Globus pallidus (tissue), 1 donor: ENCODE results near the gene DUSP19.
A peak's percentile ranks its signal among the peaks of the same experiment; 100 is the strongest.

Experiments
- DNase-seq: peaks from one replicate; pipeline ENCODE4 v3.0.0-alpha.2; 2015; ENCODE audit warnings: low spot score

Gene DUSP19

DNA sequence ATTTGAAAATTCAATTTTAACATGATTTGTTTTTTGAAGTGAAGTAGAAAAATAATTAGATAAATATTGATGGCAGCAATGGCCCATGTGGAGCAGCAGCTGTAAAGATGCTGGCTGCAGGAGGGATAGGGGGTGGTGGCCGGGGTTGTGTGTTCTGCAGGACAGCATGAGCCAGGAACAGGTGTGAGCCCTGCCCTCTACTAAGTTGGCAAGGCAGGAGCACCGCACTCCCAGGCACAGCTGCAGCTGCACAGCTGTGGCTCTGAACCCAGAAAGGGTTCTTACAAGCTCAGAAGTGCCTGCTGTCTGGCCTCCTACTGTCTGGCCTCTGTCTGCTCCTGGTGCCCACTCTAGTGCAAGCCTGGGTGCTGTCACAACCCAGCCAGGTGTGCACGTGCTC lies 10.0 kb upstream of the DUSP19 start:
- DNase-seq, result no peak

DNA sequence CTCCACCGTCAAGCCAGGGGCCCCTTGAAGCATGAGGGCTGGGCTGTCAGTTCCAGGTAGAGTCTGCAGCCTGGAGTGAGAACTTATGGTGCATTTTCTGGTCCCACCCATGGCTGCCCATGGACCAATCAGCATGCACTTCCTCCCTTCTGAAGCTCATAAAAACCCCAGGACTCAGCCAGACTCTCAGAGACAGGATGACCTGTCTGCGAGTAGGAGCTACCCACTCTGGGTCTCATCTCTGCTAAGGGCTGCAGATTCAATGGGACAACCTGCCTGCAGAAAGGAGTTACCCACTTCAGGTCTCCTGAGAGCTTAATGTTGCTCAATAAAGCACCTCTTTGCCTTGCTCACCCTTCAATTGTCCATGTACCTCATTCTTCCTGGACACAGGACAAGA lies 9.4 kb upstream of the DUSP19 start:
- DNase-seq, result no peak

GRCh38 chr2:183070942-183071844 lies 7.4 kb upstream of the DUSP19 start:
- no peak for DNase-seq

GRCh38 chr2:183072177-183072576 lies 6.4 kb upstream of the DUSP19 start:
- DNase-seq, result no peak

DNA sequence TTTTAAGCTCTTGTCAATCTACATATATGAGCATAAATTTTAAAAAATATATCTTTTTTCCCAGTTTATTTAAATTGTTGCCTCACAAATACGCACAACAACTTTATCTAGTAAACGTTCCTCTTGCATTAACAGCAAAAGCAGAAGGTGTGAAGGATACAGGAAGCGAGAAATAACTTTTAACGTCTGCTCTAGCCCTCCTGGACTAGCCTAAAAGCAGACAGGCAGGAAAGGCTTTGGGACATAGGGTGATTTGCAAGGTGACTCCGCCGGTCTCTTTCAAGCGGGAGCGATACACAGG lies 434 bp upstream of the DUSP19 start:
- no peak for DNase-seq

DNA sequence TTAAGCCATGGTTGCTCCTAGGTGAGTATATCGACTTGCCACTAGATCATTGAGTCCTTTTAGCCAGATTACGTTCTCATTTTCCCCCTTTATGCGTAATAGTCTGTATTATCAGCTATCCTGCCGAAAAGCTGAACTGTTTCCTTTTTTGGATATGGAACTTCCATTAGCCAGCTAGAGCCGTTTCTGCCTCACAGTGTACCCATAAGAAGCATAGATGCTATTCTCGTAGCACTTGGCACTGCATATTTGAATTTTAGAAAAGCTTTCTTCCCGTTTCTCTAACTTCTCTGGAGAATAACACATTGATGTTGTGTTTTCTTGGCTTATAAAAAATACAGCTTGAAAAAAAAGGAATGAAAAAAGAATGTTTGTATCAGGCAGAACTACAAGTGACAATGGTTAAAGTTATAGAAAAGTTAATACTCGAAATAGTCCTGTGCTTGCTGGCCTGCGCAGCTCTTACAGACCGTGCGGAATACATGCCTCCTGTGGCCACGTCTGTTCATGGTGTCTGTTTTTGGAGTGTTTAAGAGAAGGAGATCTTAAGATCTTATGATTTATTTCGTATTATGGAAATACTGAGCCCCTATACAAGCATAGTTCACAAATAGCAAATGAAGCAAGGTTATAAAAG lies 710 bp downstream of the DUSP19 start:
- DNase-seq, result no peak

- DNase-seq, result no peak
Measured at GRCh38 chr2:183081911-183082310, 3.4 kb downstream of the DUSP19 start.

DNA sequence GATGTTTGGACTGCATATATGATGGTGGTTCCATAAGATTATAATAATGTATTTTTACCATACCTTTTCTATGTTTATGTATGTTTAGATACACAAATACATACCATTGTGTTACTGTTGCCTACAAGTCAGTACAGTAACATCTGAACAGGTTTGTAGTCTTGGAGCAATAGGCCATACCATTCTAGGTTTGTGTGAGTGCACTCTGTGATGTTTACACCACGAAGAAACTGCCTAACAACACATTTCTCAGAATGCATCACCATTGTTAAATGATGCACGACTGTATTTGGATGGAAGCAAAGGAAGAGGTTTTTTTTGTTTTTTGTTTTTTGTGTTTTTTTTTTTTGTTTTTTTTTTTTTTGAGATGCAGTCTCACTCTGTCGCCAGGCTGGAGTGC lies 9.5 kb downstream of the DUSP19 start:
- no peak for DNase-seq

DNA sequence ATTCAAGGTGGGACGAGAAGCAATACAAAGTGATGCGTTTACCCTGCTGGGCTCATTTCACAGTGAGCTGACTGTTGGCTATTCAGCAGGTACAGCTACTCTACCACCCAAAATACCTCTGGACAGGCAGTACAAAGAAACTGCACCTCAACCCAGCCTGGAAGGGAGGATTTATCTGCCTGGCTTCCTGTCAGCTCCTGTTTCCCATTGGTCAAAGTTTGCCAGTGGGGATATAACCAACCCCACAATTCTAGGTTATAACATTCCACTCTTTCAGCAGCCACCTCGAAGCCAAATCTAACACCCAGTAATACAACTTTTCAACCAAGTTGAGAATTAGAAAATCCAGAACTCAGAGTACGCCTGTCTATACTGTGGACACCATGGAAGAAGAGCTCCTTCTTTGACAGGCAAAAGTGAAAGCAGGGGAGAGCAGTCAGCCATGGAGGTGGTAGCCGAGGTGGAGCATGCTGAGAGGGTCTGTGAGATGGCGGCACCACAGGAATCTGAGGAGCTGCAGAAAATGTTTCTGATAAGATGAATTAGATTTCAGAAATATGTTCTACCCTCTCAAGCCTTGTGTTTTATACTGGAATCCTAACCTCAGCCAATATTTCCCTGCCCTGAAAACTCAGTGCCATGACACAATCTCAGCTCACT lies 10.8 kb downstream of the DUSP19 start:
- DNase-seq, result no peak

DNA sequence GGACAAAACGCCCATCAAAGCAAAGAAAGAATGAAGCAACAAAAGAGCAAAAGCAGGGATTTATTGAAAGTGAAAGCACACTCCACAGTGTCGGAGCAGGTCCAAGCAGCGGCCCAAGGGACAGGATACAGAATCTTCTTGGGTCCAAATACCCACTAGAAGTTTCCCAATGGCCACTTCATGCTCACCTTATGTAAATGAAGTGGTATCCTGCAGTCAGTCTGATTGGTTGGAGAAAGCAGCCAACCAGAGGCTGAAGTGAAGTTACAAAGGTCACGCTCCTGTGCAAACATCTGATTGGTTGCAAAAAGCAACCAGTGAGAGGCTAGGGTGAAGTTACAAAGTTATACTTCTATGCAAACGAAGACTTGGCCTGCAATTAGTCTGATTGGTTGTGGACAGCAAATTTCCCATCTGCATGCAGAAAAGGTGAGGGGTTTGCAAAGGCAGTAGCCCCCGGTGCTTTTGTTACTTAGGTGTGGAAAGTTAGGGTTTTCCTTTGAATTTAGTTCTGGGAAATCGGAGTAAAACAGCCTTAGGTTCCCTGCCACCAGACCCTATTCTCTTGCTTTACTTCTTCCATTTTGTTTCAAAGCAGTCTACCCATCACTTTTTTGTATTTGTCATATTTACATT lies 12.9 kb downstream of the DUSP19 start:
- no peak for DNase-seq

DNA sequence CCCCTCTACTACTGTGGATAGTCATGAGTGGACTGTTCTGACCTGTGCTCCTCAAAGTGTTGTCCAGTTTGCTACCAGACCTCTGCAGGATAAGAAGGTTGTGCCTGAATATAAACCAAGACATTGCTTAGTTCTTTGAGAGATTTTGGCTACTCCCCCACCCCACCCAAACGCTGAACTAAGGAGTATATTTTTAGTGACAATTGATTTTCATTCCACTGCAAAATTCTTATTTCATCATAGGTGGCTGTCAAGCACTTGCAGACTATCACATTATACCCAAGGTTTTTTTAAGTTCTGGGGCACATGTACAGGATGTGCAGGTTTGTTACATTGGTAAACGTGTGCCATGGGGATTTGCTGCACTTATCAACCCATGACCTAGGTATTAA lies 13.4 kb downstream of the DUSP19 start:
- no peak for DNase-seq

- no peak for DNase-seq
Measured at GRCh38 chr2:183093857-183094657, 15.5 kb downstream of the DUSP19 start.

DNA sequence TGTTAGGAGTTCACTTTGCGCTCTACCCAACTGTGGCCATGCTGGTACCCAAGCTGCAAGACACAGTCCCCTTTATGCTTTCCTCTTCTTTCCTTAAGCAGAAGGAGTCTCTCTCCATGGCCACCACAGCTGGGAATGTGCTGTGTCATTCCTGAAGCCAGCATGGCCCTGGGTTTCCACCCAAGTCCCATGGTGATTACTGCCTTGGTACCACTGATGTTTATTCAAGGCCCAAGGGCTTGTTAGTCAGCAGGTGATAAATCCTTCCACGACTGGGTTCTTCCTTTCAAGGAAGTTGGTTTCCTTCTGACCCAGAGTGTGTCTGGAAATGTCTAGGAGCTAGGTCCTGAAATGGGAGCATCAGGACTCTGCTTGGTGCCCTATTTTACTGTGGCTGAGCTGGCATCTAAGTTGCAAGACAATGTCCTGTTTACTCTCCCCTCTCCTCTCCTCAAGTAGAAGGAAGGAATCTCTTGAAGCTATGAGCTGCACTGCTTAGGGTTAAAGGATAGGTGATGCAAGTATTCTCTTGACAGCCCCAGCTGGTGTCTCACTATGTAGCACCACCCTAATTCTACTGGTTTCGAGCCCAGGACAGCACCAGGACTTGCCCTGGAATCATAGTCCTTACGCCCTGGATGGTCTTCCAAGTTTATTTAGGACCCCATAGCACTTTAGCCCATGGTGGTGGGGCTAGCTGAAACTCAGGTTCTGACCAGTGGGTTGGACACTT lies 27.0 kb downstream of the DUSP19 start:
- DNase-seq, result no peak

GRCh38 chr2:183112577-183112976 lies 34.0 kb downstream of the DUSP19 start:
- no peak for DNase-seq

DNA sequence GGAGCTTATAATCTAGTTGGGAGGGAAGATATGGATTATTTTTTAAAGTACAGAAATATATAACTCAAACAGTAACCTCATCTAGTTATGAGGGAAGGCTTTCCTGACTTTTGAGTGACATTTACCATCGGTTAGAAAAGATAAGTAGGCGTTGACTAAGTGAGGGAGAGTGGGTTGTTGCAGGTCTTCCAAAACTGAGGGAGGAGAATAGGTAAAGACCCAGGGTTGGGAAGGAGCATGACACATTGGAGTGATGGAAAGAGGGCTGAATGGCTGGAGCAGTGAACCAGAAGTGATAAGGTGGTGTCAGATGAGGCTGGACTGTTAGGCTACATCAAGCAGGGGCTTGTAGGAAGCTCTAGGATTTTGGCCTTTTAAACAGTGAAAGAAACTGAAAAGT lies 35.1 kb downstream of the DUSP19 start:
- no peak for DNase-seq

DNA sequence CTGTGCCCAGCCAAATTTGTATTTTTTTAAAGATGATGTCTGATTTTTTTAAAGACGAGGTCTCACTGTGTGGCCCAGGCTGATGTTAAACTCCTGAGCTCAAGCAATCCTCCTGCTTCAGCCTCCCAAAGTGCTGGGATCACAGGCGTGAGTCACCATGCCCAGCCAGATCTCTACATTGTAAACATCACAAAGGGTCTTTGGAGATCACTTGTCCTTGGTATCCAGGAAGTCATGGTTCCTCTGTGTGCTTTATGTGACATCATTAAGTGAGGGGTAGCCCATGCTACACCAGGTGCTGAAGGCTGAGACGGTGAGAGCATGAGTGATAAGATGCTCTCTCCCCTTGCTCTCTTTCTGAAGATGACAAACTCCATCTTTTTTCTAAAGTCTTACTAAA lies 38.7 kb downstream of the DUSP19 start:
- no peak for DNase-seq

GRCh38 chr2:183123117-183123958 lies 44.8 kb downstream of the DUSP19 start:
- DNase-seq, result no peak

GRCh38 chr2:183123959-183124221 lies 45.3 kb downstream of the DUSP19 start:
- DNase-seq, result no peak

GRCh38 chr2:183124222-183124956 lies 45.8 kb downstream of the DUSP19 start, which contains the start of gene NUP35:
Gene NUP35, plus strand, starts transcription at chr2:183124443. Its CDS starts 15 bp downstream, at chr2:183124458.
- peak; percentile 88 for DNase-seq

- no peak for DNase-seq
Measured at GRCh38 chr2:183124957-183125255, 46.4 kb downstream of the DUSP19 start.
